ENCODE results near the gene SLC39A11.
"Not testable (repeated sequence)": the region's sequence is repeated elsewhere in the genome, so short reads cannot be mapped to it uniquely, and the experiment has no call there.

SLC39A11 gene

GRCh38 chr17:72656130-72656763, 436.2 kb downstream of the SLC39A11 start:
- DNase-seq, result peak in 10 of 42 donors; percentile 4 to 53 (median 30)
- intact Hi-C loops (cut with DNase I), result no loop called here

GRCh38 chr17:72654706-72655105, 437.8 kb downstream of the SLC39A11 start:
- DNase-seq, result peak in 28 of 42 donors; percentile 7 to 65 (median 36)

DNA sequence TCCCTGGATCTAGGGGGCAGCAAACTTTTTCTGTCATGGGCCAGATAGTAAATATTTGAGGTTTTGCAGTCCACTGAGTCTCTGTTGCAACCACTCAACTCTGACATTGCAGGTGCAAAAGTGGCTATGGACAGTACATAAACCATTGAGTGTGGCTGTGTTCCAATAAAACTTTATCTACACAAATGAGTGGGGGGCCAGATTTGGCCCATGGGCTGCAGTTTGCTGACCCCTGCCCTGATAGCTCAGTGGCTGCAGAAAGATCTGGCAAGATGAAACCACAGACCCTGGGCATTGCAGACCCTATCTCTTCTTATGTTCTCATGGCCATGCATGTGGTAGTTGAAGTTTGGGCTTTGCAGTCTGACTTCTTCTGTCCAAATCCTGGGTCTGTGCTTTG, 440.5 kb downstream of the SLC39A11 start:
- intact Hi-C loops (cut with DNase I), result no loop called here
- no peak for DNase-seq

More at GRCh38 chr17:72654706-72655105, 437.8 kb downstream of the SLC39A11 start:
- intact Hi-C loops (cut with DNase I), result no loop called here

GRCh38 chr17:72648702-72649101, 443.8 kb downstream of the SLC39A11 start:
- intact Hi-C loops (cut with DNase I), result no loop called here
- DNase-seq, result no peak

DNA sequence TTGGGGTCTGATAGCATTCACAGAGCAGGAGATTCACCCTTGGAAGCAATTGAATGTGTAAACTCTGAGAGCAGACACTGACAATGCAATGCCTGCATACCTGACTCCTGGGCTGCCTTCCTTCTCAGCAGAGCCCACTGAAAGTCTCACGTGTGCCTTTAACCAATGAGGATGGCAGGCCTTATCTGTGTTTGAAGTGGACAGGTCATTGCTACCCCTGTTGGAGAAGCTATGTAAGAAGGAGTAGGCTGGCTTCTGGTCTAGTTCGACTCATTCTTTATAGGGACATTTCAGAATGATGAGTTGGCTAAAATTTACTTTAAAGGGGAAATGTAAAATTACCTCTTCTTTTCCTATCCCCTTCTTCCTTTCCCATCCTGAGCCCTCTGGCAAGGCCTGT, 446.3 kb downstream of the SLC39A11 start:
- DNase-seq, result no peak
- intact Hi-C loops (cut with DNase I), result no loop called here

- intact Hi-C loops (cut with DNase I), result no loop called here
- DNase-seq, result no peak
Measured at GRCh38 chr17:72644492-72644891, 448.0 kb downstream of the SLC39A11 start.

- DNase-seq, result no peak
- intact Hi-C loops (cut with DNase I), result no loop called here
Measured at GRCh38 chr17:72643575-72644216, 448.8 kb downstream of the SLC39A11 start.

DNA sequence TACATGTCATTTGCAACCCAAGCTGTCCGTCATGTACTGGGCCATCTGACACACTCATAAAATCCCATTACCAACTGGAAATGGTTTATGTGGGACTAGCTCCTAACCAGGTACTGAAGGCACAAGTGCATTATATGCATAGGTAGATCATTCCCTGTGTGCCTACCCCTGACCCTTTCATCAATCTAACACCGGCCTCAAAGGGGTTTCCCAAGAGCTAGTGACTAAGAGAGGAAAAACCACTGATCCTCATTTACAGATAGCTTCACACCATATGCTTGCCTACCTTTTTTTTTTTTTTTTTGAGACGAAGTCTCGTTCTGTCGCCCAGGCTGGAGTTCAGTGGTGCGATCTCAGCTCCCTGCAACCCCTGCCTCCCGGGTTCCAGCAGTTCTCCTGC, 449.8 kb downstream of the SLC39A11 start:
- intact Hi-C loops (cut with DNase I), result no loop called here
- DNase-seq, result peak in 1 of 42 donors; percentile 2

GRCh38 chr17:72640415-72641165, 451.9 kb downstream of the SLC39A11 start:
- intact Hi-C loops (cut with DNase I), result no loop called here
- DNase-seq, result no peak

DNA sequence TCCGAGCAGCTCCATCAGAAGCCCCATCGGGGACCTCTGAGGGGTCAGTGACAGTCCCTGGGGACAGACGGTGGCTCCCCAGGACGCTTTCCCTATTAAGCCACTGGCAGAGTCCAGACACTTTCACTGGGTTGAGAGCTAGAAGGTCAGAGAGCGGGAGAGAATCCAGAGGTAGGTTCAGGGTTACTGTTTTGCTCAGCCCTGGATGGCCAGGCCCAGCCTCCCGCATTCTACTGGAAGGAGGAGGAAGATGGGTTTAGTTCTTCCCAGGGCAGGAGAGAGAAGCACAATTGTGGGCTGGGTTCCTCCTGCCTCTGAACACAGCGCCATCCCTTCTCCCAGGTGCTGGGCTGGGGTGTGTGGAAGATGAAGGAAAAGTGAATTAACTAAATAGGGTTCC, 452.8 kb downstream of the SLC39A11 start:
- DNase-seq, result no peak
- intact Hi-C loops (cut with DNase I), result no loop called here

DNA sequence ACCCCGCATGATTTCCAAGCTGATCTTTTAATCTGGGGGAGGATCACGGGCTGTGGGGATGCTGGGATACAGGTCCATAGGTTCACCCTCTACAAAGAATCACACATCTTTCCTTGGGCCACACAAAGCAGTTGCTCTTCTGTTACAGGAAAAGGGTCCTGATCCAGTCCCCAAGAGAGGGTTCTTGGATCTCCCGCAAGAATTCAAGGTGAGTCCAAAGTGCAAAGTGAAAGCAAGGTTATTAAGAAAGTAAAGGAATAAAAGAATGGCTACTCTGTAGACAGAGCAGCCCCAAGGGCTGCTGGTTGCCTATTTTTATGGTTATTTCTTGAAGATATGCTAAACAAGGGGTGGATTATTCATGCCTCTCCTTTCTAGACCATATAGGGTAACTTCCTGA, 453.6 kb downstream of the SLC39A11 start:
- intact Hi-C loops (cut with DNase I); DNase-seq: not testable (repeated sequence)

GRCh38 chr17:72635034-72635635, 457.4 kb downstream of the SLC39A11 start:
- intact Hi-C loops (cut with DNase I), result no loop called here
- no peak for DNase-seq

DNA sequence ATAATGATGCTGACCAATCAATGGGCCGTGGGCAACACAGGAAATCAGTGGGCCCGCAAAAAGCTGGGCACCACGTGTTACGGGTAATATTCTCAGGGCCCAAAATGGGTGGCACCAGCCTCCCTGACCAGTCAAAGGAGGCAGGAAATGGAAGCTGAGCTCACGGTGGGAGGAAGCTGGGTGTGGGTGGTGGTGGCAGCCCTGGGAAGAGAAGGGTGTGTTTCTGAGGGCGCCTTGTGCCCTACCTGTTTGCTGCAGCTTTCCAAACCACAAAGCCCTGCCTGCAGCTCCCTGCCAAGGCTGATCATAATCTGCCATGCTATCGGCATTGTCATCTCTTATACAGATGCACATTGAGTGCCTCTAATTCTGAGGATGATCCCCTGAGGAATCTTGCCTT, 457.9 kb downstream of the SLC39A11 start:
- intact Hi-C loops (cut with DNase I), result no loop called here
- DNase-seq, result no peak

GRCh38 chr17:72631949-72632684, 460.4 kb downstream of the SLC39A11 start:
- intact Hi-C loops (cut with DNase I), result no loop called here
- no peak for DNase-seq

DNA sequence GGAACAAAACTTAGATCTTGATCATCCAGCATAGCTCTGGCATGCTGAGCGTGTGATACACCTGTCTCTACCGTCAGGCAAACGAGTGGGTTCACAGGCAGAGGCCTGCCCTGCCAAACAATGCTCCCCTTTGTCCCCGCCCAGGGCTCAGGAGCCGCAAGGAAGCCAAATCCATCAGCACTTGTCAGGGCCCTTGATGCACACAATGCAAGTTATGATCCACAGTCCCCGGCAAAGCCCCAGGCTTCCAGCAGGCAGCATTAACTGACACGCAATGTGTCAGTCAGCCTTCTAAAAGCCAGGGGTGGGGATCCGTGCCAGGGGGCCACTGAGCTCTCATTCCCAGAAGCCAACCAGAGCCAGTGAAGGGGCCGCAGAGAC, 460.9 kb downstream of the SLC39A11 start:
- intact Hi-C loops (cut with DNase I), result no loop called here
- DNase-seq, result no peak

DNA sequence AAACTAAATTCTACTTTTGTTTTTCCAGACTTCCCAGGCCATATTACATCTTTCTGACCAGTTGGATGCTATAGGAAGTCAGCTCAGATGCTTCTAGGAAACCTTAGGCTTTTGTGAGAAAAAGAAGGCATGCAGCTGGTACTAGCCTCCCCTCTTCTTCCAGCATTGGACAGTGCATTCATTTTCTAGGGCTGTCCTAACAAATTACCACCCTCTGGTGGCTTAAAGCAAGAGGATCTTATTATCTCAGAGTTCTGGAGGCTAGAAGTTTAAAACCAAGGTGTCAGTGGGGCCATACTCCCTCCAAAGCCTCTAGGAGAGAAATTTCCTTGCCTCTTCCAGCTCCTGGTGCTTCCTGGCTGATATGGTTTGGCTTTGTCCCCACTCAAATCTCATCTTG, 467.8 kb downstream of the SLC39A11 start:
- DNase-seq, result no peak
- intact Hi-C loops (cut with DNase I), result no loop called here

DNA sequence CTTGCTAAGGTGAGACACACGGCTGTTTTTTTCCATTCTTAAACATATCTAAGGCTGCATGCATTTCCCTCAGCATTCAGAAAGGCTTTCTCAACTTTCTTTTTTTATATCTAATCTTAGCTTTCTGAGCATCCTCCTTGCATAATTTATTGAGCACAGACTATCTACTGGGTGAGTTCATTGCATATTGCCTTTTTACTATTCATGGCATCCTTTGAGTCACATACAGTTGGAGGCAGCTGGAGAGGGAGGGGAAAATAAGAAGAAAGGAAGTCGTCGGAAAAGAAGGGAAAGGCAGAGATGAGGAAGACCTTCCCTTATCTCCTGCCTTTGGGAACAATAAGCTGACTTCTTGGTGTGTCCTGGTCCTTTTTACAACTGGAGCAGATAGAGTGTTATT, 468.3 kb downstream of the SLC39A11 start:
- intact Hi-C loops (cut with DNase I), result no loop called here
- no peak for DNase-seq

- intact Hi-C loops (cut with DNase I), result no loop called here
- peak in 3 of 42 donors; percentile 7 to 20 (median 8) for DNase-seq
Measured at GRCh38 chr17:72622661-72623433, 469.6 kb downstream of the SLC39A11 start.

Measured in head of caudate nucleus (tissue), 42 donors.